ENCODE measurements around the gene PSAP.
"Not testable (repeated sequence)": the region's sequence is repeated elsewhere in the genome, so short reads cannot be mapped to it uniquely, and the experiment has no call there.

Gene PSAP

DNA sequence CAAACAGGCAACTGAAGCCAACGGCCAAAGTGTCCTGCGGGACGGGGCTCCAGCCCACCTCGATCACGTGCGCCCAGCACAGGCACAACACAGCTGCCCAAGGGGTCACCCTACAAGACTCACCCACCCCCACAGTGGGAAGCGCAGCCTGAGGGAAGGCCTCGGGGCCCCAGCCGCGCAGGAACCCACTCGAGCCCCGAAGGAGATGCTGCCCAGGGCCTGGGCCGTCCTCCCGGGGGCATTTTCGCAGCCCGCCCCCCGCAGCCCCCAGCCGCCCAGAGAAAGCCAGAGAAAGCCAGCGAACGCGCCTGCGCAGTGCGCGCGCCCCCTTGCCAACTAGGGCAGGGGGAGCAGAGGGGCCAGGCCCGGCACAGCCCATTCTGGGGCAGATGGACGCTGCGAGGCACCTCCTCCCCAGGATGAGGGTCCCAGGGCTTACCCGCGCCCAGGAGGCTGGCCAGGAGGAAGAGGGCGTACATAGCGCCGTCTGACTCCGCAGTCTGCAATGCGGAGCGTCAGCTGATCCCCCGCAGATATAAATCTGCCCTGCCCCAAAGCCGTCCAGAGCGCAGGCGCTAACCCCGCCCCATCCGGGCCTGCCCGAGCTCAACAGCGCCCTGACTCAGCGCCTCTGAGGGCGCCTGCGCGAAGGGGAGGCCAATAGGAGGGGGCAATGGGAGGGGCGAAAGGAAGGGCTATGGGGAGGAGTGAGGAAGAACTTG is at the start of gene PSAP:
PSAP (minus strand) TSS at position 509 of the 722 bp plus-strand sequence; CDS start at position 479, 30 bp downstream.
- peak; percentile 99 for DNase-seq (ENCODE audit: low spot score)

DNA sequence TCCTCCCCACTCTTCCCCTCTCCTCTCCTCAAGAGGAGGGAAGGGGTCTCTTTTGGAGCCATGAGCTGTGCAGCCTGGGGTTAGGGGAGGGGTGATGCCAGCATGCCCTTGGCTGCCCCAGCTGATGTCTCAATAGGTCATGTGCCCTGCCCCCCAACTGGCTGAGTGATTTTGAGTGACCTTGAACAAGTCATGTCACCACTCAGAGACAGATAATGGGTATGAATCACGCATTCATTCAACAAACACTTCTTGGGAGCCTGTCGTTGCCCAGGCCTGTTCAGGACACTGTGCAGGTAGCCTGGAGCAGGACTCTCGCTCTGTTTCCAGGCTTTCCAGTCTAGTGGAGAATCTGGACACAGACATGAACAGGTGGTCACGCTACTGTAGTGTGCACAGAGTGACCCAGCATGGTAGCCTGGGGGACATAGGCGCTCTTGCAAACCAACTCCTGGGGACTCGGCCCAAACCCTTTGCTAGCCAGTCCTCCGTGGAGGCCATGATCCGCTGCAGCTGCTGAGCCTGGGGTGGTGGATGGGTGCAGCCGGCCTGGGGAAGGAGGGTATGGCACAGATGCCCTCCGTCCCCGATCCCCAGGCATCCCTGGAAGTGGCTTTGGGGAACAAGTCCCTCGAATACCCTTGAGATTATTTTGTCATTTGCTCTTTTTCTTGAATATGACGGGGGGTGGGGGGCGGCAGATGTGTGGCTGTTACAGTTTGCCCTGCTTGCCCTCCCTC is 49.6 kb upstream of the PSAP start:
- DNase-seq (ENCODE audit: low spot score): no peak

DNA sequence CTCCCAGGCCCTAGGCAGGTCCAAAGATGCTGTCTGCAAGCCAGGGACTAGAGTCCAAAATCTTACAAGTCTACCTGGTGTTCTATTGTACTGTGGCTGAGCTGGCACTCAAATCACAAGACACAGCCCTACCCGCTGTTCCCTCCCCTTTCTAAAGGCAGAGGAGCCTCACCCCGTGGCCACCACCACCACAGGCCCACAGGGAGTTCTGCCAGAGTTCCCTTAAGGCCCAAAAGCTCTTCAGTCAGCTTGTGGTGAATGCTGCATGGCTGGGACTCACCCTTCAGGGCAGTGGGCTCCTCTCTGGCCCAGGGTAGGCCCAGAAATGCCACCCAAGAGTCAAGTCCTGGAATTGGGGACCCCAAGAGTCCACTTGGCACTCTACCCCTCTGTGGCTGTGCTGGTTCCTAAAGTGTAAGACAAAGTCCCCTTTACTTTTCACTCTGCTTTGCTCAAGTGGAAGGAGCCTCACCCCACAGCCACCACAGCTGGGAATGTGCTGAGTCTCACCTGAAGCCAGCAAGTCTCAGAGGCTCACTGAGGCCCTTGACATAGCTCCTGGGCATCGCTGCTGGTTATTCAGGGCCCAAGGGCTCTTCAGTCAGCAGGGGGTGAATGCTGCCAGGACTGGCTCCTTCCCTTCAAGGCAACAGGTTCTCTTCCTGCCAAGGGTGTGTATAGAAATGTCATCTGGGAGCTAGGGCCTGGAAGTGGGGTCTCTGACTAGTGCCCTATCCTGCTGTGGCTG is 48.8 kb upstream of the PSAP start:
- DNase-seq (ENCODE audit: low spot score): no peak

DNA sequence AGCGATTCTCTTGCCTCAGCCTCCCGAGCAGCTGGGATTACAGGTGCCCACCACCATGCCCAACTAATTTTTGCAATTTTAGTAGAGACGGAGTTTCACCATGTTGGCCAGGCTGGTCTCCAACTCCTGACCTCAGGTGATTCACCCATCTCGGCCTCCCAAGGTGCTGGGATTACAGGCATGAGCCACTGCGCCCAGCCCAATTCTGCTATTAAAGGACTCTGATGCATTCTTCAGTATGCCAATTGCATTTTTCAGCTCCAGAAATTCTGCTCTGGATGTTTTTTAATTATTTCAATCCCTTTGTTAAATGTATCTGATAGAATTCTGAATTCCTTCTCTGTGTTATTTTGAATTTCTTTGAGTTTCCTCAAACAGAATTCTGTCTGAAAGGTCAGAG is 47.3 kb upstream of the PSAP start:
- DNase-seq (ENCODE audit: low spot score): not testable (repeated sequence)

- DNase-seq (ENCODE audit: low spot score): no peak
These were observed 42.9 kb upstream of the PSAP start for GRCh38 chr10:71893920-71894319.

GRCh38 chr10:71893258-71893815 is 42.3 kb upstream of the PSAP start:
- no peak for DNase-seq (ENCODE audit: low spot score)

GRCh38 chr10:71891437-71891836 is 40.4 kb upstream of the PSAP start:
- DNase-seq (ENCODE audit: low spot score): no peak

DNA sequence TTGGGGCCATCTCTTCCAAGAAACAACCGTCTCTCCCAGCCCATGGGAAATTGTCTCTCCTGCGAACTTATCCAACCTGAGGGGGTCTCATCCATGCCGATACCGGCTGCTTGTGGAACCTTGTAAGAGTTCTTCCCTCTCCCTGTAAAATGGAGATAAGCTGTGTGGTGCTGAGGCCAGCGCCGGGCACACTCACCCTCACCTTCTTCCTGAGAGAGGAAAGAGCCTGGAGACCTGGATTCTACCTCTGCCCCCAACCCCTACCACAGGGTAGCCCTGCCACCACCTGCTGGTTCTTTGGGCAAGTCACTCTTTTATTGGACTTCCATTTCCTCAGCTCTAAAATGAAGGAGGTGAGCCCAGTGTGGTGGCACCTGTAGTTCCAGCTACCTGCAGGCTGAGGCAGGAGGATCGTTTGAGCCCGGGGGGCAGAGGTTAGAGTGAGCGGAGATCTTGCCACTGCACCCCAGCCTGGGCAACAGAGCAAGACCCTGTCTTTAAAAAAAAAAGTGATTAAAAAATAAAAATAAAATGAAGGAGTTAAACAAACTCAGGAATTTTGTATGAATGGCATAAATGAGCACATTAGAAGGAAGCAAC is 38.4 kb upstream of the PSAP start:
- no peak for DNase-seq (ENCODE audit: low spot score)

DNA sequence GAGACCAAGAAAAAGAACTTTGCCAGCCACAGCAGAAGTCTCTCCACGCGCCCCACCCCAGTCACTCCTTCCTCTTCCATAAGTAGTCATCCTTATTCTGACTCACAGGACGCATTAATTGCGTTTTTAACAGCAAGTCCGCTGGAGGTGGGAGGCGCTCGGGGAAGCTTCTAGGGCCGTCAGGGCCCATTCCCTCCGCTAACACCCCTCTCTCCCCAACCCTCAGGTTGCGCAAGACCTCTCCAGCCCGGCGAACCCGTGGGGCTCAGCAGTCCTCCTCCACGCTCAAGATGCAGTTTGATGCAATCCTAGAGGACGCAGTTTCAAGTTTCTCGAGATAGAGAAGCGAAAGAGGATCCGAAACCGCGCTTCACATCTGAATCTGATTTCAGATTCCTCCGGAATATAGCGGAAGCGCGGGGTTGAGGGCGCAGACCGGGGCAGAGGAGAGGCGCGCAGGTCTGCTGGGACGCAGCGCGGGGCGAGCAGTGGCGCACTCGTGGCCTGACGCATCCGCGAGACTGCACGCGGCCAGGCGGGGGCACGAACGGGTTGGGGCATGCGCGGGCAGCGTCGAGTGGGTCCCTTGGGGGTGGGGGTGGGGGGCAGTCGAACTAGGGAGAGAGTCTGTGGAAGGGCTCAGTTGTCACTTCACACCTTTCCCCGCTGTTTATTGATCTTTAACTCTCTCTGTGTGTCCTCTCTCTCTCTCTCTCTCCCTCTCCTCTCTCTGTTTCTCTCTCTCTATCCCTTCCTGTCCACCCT is 37.8 kb upstream of the PSAP start:
- peak; percentile 82 for DNase-seq (ENCODE audit: low spot score)

GRCh38 chr10:71888248-71888622 is 37.2 kb upstream of the PSAP start:
- DNase-seq (ENCODE audit: low spot score): no peak

- DNase-seq (ENCODE audit: low spot score): no peak
These were observed 36.7 kb upstream of the PSAP start for GRCh38 chr10:71887743-71888142.

DNA sequence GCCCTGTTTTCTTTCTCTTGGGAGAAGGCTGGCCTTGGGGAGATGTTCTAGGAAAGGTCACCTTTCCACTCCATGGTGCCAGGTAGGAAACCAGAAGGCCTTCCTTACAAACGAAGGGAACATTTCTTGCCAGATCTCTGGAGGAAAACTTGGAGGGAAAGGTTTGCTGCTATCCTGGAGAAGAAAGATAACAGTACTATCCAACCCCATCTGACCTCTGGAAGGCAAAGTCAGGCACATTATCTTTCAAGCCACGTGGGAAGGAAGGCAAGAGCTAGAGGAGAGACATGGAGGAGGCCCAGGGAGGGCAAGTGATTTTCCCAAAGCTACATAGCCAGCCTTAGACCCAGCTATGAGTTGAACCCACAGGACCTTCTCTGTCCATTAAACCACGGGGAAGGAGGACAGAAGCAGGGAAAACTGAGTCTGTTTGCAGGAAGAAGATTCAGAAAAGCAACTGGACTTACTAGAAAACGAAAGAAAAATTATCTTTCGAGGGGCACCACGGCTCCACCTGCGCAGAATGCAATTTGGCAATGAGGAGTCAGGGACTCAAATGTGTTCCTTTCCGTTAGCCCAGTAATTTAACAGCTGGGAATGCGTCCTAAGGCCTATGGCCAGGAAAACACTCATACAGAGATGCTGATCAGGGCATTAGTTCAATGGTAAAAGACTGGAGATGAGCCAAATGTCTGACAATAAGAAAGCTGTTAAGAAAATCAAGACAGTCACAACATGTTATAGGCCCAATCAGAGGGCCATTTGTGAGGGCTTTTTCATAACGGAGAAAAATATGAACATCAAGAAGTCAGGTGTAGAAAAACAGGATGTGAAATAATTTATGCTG is 32.0 kb upstream of the PSAP start:
- DNase-seq (ENCODE audit: low spot score): no peak

DNA sequence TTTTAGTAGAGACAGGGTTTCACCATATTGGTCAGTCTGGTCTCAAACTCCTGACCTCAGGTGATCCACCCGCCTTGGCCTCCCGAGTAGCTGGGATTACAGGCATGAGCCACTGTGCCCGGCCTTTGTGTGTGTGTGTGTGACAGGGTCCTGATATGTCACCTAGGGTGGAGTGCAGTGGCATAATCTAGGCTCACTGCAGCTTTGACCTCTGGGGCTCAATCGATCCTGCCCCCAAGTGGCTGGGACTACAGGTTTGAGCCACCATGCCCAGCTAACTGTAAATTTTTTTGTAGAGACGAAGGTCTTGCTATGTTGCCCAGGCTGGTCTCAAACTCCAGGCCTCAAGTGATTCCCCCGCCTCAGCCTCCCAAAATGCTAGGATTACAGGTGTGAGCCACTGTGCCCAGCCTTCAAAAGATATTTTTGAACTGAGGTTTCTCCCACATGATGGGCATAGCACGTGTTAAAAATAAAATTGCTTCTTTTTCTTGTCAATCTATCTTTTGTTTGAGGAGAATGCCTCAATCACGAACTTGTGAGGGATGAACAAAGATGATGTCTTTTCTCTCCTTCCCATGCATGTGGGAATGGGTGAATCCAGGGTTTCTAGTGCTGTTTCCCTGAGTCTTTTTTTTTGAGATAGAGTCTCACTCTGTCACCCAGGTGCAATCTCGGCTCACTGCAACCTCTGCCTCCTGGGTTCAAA is 30.8 kb upstream of the PSAP start:
- DNase-seq (ENCODE audit: low spot score): no peak

- not testable (repeated sequence) for DNase-seq (ENCODE audit: low spot score)
These were observed 30.2 kb upstream of the PSAP start for GRCh38 chr10:71881307-71881624.

DNA sequence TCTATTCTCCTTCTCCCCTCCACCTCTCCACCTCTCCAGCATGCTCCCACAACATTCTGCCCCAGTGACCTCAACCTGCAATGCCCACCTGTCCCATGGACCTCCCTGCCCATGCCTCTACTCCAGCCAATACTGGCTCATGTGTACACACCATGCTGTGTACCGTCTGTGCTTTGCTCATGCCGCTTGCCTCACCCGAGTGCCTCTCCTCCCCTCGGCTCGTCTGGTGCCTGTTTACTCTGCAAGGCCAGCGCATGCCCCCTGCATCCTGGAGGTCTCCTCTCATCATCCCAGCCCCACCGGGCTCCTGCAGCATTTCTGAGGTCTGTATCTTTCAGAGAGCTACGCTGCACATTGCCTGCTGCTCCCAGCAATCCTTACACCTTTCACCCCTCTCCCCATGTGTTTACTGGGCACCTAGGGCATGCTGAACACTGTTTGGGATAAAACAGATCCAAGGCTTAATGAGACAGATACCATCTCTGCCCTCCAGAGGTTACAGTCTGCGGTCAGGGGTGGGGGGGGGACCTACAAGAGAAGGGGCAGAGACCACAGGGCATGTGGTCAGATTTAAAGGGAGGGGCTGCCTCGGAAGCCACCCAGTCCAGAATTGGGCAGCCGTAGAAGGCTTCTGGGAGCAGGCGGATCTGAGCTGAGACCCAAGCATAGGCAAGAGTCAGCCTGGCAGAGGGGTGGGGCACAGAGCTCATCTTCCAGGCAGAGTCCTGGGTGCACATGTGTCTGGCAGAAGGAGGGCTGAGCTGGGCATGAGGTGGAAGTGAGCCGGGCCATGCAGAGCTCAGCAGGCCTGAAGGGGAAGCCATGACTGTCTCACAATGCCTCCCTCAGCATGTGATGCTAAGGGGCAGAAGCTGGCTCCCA is 29.6 kb upstream of the PSAP start:
- no peak for DNase-seq (ENCODE audit: low spot score)

DNA sequence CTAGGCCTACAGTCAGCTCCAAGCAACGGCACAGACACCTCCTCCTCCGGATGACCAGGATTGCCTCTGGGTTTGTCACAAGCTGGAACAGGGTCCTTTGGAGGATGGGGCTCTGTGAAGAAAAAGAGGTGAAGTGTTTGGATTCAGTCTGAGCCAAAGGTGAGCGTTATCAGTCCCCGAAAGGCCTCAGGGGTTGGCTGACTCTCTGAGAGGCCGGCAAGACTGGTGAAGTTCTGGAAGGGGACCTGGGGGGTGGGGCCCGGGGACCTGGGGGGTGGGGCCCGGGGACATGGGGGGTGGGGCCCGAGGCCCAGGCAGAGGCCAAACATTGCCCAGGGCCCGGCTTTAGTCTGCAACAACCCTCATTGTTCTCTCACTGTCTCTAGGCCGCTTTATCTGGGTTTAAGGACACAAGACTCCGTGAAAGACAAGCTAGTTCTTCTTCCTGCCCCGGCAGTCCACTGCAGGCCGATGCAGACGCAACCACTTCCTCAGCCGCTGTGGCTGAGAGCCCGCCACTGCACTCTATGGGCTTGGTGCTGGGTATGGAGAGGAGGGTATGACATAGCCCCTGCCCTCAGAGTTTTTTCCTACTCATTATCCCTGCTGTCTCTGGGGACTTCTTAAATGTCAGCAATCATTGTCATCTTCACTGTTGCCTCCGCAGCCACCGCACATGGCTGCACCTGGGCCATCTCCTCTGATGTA is 27.4 kb upstream of the PSAP start:
- no peak for DNase-seq (ENCODE audit: low spot score)

GRCh38 chr10:71877821-71878220 is 26.8 kb upstream of the PSAP start:
- no peak for DNase-seq (ENCODE audit: low spot score)

DNA sequence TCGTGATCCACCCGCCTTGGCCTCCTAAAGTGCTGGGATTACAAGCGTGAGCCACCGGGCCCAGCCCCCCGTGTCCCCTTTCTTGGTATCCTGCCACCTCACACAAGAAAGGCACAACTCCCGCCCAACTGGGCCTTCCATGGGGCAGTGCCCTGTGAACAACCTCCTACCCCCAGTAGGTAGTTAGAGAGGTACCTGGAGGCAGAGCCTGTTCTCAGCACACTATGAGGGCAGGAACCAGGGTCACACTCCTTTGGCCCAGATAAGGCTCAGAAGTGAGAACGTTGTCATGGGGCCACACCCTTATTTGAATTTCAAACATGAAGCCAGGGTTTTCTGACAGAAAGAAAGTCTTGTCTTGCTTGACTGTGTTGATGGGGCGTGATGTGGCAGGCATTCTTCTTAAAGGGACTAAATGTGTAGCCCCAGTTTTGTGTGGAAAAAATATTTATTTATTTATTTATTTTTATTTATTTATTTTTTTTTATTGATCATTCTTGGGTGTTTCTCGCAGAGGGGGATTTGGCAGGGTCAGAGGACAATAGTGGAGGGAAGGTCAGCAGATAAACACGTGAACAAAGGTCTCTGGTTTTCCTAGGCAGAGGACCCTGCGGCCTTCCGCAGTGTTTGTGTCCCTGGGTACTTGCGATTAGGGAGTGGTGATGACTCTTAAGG is 23.8 kb upstream of the PSAP start:
- DNase-seq (ENCODE audit: low spot score): not testable (repeated sequence)
